SU-DHL-6 (cell line): ENCODE data around the gene CDC42EP5.

Experiments
- EZH2phosphoT487 ChIP-seq: fragments of 200-600 bp; sonication (generic), shearing (Covaris generic); conservative IDR thresholded peaks from 2 replicates; pipeline ENCODE4 v1.6.1; 2018; ENCODE audit warnings: mild to moderate bottlenecking, antibody characterized with exemption, low read length, moderate library complexity, mixed read lengths
- TF ChIP-seq, protein P1 (sequence below): fragments of 200-600 bp; sonication (generic); IDR thresholded peaks from one replicate; pipeline ENCODE4 v1.5.1; 2017; ENCODE audit warnings: antibody characterized with exemption, mild to moderate bottlenecking, low read length, moderate library complexity; ENCODE audit not compliant: insufficient read depth, poor library complexity, severe bottlenecking

- TF ChIP-seq, protein P1, sequence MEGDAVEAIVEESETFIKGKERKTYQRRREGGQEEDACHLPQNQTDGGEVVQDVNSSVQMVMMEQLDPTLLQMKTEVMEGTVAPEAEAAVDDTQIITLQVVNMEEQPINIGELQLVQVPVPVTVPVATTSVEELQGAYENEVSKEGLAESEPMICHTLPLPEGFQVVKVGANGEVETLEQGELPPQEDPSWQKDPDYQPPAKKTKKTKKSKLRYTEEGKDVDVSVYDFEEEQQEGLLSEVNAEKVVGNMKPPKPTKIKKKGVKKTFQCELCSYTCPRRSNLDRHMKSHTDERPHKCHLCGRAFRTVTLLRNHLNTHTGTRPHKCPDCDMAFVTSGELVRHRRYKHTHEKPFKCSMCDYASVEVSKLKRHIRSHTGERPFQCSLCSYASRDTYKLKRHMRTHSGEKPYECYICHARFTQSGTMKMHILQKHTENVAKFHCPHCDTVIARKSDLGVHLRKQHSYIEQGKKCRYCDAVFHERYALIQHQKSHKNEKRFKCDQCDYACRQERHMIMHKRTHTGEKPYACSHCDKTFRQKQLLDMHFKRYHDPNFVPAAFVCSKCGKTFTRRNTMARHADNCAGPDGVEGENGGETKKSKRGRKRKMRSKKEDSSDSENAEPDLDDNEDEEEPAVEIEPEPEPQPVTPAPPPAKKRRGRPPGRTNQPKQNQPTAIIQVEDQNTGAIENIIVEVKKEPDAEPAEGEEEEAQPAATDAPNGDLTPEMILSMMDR, result no peak
- no peak for TF ChIP-seq EZH2phosphoT487
These were observed 15.1 kb downstream of the CDC42EP5 start for GRCh38 chr19:54457773-54458647.
